HEK293 (cell line): ENCODE results near the gene FAM25A.

Source experiments
- CTCF ChIA-PET: fragments of 350-600 bp; formaldehyde crosslinking; extraction: SDS; loops from one replicate; lab custom pipeline; 2021; ENCODE audit warnings: antibody characterized with exemption; lab: Yijun Ruan, JAX
- POLR2A ChIA-PET: fragments of 300-600 bp; formaldehyde crosslinking; extraction: SDS; loops from one replicate; lab custom pipeline; 2020; ENCODE audit warnings: antibody characterized with exemption, inconsistent platforms; lab: Yijun Ruan, JAX
- H3K27ac ChIP-seq: fragments of 200-500 bp; sonication (Bioruptor generic); 2 replicates; pipeline ENCODE4 v1.5.1; 2014; ENCODE audit warnings: low read depth, low read length, control low read depth, inconsistent platforms; ENCODE audit errors: extremely low read depth
- H3K36me3 ChIP-seq, 2 experiments: fragments of 200-500 bp in 1 of 2; sonication (Bioruptor generic) in 1 of 2; 1 replicate in 1 of 2; 2 replicates in 1 of 2; pipeline ENCODE4 v1.5.1; 2014 to 2017; ENCODE audit warnings: inconsistent platforms in 2 of 2, low read length in 2 of 2; ENCODE audit not compliant: control insufficient read depth in 2 of 2, insufficient read depth in 1 of 2
- H3K4me1 ChIP-seq: fragments of 200-500 bp; sonication (Bioruptor generic); 2 replicates; pipeline ENCODE4 v1.5.1; 2014; ENCODE audit warnings: mild to moderate bottlenecking, low read length, inconsistent platforms; ENCODE audit not compliant: control insufficient read depth, insufficient read depth
- H3K4me3 ChIP-seq: 2 replicates; pipeline ENCODE4 v1.5.1; 2011; ENCODE audit warnings: low read depth, mild to moderate bottlenecking, control low read depth, low read length, moderate library complexity
- H3K9me3 ChIP-seq: fragments of 200-500 bp; sonication (Bioruptor generic); 2 replicates; pipeline ENCODE4 v1.5.1; 2014; ENCODE audit warnings: low read depth, low read length, inconsistent platforms; ENCODE audit not compliant: control insufficient read depth, insufficient read depth
- BCL11B ChIP-seq: fragments of 450-650 bp; formaldehyde crosslinking; IDR thresholded peaks from 2 replicates; pipeline ENCODE4 v1.5.1; 2016; ENCODE audit warnings: low read depth, missing biosample characterization, missing genetic modification characterization
- KLF8 ChIP-seq: fragments of 450-650 bp; formaldehyde crosslinking; IDR thresholded peaks from 2 replicates; pipeline ENCODE4 v1.5.1; 2016; ENCODE audit warnings: missing biosample characterization, missing genetic modification characterization
- KLF9 ChIP-seq: fragments of 450-650 bp; formaldehyde crosslinking; IDR thresholded peaks from 2 replicates; pipeline ENCODE4 v1.5.1; 2016; ENCODE audit warnings: missing biosample characterization, missing genetic modification characterization, low read depth
- PBX3 ChIP-seq: sonication (generic); formaldehyde crosslinking; IDR thresholded peaks from 2 replicates; pipeline ENCODE4 v1.8.1; 2022; ENCODE audit warnings: mild to moderate bottlenecking, moderate library complexity, missing genetic modification reagents
- PRDM2 ChIP-seq: fragments of 450-650 bp; formaldehyde crosslinking; IDR thresholded peaks from 2 replicates; pipeline ENCODE4 v1.5.1; 2016; ENCODE audit warnings: missing biosample characterization, missing genetic modification characterization, borderline replicate concordance
- SALL2 ChIP-seq: fragments of 450-650 bp; formaldehyde crosslinking; IDR thresholded peaks from 2 replicates; pipeline ENCODE4 v1.5.0; 2017; ENCODE audit warnings: missing biosample characterization, mild to moderate bottlenecking, missing genetic modification characterization, borderline replicate concordance
- SP3 ChIP-seq: fragments of 450-650 bp; formaldehyde crosslinking; IDR thresholded peaks from 2 replicates; pipeline ENCODE4 v1.5.1; 2016; ENCODE audit warnings: missing biosample characterization, missing genetic modification characterization
- ZBTB20 ChIP-seq: fragments of 450-650 bp; formaldehyde crosslinking; IDR thresholded peaks from 2 replicates; pipeline ENCODE4 v1.5.1; 2016; ENCODE audit warnings: missing biosample characterization, missing genetic modification characterization
- ZFHX2 ChIP-seq: fragments of 450-650 bp; formaldehyde crosslinking; conservative IDR thresholded peaks from 2 replicates; pipeline ENCODE4 v1.5.1; 2016; ENCODE audit warnings: missing biosample characterization, missing genetic modification characterization
- ZNF133 ChIP-seq: fragments of 450-650 bp; formaldehyde crosslinking; IDR thresholded peaks from 2 replicates; pipeline ENCODE4 v1.5.1; 2016; ENCODE audit warnings: missing biosample characterization, missing genetic modification characterization
- ZNF140 ChIP-seq: fragments of 450-650 bp; formaldehyde crosslinking; IDR thresholded peaks from 2 replicates; pipeline ENCODE4 v1.5.1; 2016; ENCODE audit warnings: missing biosample characterization, missing genetic modification characterization
- ZNF148 ChIP-seq: fragments of 450-650 bp; formaldehyde crosslinking; IDR thresholded peaks from 2 replicates; pipeline ENCODE4 v1.5.0; 2017; ENCODE audit warnings: missing biosample characterization, missing genetic modification characterization, borderline replicate concordance
- ZNF37A ChIP-seq: fragments of 450-650 bp; IDR thresholded peaks from 2 replicates; pipeline ENCODE4 v1.5.1; 2018; ENCODE audit warnings: missing biosample characterization, missing genetic modification characterization
- ZNF624 ChIP-seq: fragments of 450-650 bp; formaldehyde crosslinking; IDR thresholded peaks from 2 replicates; pipeline ENCODE4 v1.5.1; 2017; ENCODE audit warnings: missing biosample characterization, missing genetic modification characterization
- ZNF792 ChIP-seq: fragments of 450-650 bp; formaldehyde crosslinking; IDR thresholded peaks from 2 replicates; pipeline ENCODE4 v1.5.1; 2016; ENCODE audit warnings: missing biosample characterization, missing genetic modification characterization
- ZXDB ChIP-seq: fragments of 450-650 bp; formaldehyde crosslinking; IDR thresholded peaks from 2 replicates; pipeline ENCODE4 v1.5.1; 2016; ENCODE audit warnings: missing biosample characterization, missing genetic modification characterization
- TF ChIP-seq, protein P1 (sequence below): fragments of 450-650 bp; formaldehyde crosslinking; IDR thresholded peaks from 2 replicates; pipeline ENCODE4 v1.5.1; 2016; ENCODE audit warnings: missing biosample characterization, missing genetic modification characterization, low read depth
- TF ChIP-seq, protein P2 (sequence below): fragments of 450-650 bp; formaldehyde crosslinking; IDR thresholded peaks from 2 replicates; pipeline ENCODE4 v1.5.1; 2017; ENCODE audit warnings: missing biosample characterization, missing genetic modification characterization
- TF ChIP-seq, protein P3 (sequence below): fragments of 450-650 bp; formaldehyde crosslinking; IDR thresholded peaks from 2 replicates; pipeline ENCODE4 v1.5.1; 2017; ENCODE audit warnings: missing biosample characterization, missing genetic modification characterization

FAM25A gene

DNA sequence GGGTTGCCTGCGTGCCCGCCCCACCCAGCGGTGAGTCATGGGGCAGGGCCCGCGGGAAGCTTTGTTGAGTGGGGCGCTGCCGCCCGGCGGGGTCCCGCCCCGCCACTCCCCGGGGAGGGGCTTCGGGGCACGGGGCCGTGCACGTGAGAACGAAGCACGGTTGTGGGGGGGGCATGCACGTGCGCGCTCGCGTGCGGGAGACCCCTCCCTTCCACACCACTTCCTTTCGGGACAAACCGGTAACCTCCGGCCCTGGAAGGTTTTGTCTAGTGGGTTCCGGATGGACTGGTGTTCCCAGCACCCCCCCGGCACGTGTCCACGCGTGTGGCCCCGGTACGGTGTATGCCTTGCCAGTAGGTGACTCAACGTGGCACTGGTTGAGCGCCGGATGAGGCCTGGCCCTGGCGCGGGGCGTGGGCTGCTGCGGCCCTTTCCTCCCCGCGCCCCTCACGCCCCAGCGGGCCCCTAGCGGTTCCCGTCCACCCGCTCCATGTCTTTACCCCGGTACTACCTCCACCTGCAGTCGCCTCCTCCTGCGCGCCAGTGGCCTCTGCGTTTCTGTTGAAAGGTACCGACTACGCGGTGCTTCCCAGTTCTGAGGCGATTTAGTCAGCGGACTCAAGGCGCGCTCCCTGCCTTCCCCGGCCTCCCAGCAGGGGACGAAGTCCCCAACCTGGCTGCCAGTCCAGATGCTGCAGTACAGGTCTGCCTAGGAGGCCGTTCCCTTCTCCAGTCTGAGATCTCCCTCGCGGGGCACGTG lies 48.7 kb upstream of the FAM25A start:
- Histone ChIP-seq H3K27ac (peak overlapping the region; percentile 62; the same call in 1 of the 2 replicates), H3K4me3 (peak overlapping the region; percentile 42), H3K9me3 (no peaks in the 10 kb centered on the region), H3K4me1 (peaks cover 2% of the 10 kb centered on the region; the same call in 1 of the 2 replicates), H3K36me3 (no peaks in the 10 kb centered on the region)
- POLR2A ChIA-PET: no interaction called here
- CTCF ChIA-PET: no interaction called here
- TF ChIP-seq, protein P1, sequence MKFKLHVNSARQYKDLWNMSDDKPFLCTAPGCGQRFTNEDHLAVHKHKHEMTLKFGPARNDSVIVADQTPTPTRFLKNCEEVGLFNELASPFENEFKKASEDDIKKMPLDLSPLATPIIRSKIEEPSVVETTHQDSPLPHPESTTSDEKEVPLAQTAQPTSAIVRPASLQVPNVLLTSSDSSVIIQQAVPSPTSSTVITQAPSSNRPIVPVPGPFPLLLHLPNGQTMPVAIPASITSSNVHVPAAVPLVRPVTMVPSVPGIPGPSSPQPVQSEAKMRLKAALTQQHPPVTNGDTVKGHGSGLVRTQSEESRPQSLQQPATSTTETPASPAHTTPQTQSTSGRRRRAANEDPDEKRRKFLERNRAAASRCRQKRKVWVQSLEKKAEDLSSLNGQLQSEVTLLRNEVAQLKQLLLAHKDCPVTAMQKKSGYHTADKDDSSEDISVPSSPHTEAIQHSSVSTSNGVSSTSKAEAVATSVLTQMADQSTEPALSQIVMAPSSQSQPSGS (tag by site-specific recombination): no peak
- TF ChIP-seq ZXDB (tag by site-specific recombination): no peak
- no peak for TF ChIP-seq ZBTB20
- TF ChIP-seq, protein P2, sequence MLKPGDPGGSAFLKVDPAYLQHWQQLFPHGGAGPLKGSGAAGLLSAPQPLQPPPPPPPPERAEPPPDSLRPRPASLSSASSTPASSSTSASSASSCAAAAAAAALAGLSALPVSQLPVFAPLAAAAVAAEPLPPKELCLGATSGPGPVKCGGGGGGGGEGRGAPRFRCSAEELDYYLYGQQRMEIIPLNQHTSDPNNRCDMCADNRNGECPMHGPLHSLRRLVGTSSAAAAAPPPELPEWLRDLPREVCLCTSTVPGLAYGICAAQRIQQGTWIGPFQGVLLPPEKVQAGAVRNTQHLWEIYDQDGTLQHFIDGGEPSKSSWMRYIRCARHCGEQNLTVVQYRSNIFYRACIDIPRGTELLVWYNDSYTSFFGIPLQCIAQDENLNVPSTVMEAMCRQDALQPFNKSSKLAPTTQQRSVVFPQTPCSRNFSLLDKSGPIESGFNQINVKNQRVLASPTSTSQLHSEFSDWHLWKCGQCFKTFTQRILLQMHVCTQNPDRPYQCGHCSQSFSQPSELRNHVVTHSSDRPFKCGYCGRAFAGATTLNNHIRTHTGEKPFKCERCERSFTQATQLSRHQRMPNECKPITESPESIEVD: no peak
- TF ChIP-seq ZNF792 (tag by site-specific recombination): no peak
- TF ChIP-seq SP3: peak; percentile 58
- TF ChIP-seq, protein P3, sequence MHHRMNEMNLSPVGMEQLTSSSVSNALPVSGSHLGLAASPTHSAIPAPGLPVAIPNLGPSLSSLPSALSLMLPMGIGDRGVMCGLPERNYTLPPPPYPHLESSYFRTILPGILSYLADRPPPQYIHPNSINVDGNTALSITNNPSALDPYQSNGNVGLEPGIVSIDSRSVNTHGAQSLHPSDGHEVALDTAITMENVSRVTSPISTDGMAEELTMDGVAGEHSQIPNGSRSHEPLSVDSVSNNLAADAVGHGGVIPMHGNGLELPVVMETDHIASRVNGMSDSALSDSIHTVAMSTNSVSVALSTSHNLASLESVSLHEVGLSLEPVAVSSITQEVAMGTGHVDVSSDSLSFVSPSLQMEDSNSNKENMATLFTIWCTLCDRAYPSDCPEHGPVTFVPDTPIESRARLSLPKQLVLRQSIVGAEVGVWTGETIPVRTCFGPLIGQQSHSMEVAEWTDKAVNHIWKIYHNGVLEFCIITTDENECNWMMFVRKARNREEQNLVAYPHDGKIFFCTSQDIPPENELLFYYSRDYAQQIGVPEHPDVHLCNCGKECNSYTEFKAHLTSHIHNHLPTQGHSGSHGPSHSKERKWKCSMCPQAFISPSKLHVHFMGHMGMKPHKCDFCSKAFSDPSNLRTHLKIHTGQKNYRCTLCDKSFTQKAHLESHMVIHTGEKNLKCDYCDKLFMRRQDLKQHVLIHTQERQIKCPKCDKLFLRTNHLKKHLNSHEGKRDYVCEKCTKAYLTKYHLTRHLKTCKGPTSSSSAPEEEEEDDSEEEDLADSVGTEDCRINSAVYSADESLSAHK (tag by site-specific recombination): no peak
- no peak for TF ChIP-seq ZNF37A (tag by site-specific recombination)
- no peak for TF ChIP-seq SALL2 (tag by site-specific recombination)
- no peak for TF ChIP-seq BCL11B (tag by site-specific recombination)
- no peak for TF ChIP-seq PBX3 (CRISPR knock-in tag)
- TF ChIP-seq PRDM2 (tag by site-specific recombination): no peak
- no peak for TF ChIP-seq ZNF148
- no peak for TF ChIP-seq ZFHX2 (tag by site-specific recombination)
- peak; percentile 12; the same call in 1 of the 2 replicates for TF ChIP-seq KLF8 (tag by site-specific recombination)
- TF ChIP-seq ZNF624 (tag by site-specific recombination): no peak
- no peak for TF ChIP-seq ZNF133 (tag by site-specific recombination)
- no peak for TF ChIP-seq ZNF140
- TF ChIP-seq KLF9: 0 out of 2 replicates have a peak, but pooled peaks have one; percentile 42
